Astrocyte of the hippocampus (primary cell): ENCODE measurements around the gene KIDINS220.

ENCODE experiments used
- DNase-seq: peaks from one replicate; pipeline ENCODE4 v3.0.0; 2011; ENCODE audit warnings: low read depth, low spot score

Gene KIDINS220

DNA sequence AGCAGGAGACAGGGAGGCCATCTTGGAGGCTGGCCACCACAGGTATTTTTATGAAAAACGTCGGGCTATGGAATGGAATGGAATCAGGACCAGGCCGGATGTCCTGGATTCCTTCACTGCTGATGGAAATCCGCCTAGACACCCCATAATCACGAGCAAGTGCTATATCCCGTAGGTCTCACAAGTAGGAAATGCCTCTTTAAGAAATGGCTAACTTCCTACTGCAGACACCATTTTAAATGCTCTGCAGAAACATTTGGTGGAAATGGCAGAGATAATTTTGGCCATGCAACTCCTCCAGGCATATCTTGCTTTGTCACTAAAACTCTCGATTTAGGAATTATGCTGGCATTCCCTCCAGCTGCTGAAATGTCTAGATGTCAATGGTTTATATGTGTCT lies 137.6 kb downstream of the KIDINS220 start:
- no peak for DNase-seq

DNA sequence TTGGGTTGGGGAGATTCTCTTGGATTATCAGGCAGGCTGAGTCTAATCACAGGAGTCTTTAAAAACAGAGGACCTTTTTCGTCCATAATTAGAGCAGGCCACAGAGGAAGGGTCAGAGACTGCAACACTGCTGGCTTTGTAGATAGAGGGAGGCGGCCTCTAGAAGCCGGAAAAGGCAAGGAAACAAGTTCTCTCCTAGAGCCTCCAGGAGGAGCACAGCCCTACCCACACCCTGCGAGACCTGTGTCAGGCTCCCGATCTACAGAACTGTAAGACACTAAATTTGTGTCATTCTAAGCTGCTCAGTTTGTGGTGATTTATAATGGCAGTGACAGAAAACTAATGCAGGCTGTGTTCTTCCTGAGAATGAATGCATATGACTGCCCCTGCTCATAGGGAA lies 140.2 kb downstream of the KIDINS220 start:
- no peak for DNase-seq

DNA sequence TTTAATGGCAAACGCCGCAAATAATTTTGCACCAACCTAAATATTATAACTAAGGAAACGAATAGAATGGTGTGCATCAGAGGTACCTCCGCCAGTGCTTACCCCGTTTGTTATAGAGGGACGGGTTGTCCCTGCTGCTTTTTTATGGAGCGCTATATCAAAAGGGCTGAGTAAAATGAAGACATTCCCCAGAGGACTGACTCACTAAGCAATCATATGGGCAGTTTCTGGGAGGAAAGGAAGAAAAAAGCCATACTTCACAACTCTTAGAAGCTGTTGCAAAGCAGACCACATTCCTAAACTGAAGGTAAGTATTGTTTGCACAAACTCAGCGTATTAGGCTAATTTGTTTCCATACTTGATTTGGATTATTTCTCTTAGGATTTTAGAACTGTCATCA lies 142.7 kb downstream of the KIDINS220 start:
- DNase-seq: peak; percentile 48

DNA sequence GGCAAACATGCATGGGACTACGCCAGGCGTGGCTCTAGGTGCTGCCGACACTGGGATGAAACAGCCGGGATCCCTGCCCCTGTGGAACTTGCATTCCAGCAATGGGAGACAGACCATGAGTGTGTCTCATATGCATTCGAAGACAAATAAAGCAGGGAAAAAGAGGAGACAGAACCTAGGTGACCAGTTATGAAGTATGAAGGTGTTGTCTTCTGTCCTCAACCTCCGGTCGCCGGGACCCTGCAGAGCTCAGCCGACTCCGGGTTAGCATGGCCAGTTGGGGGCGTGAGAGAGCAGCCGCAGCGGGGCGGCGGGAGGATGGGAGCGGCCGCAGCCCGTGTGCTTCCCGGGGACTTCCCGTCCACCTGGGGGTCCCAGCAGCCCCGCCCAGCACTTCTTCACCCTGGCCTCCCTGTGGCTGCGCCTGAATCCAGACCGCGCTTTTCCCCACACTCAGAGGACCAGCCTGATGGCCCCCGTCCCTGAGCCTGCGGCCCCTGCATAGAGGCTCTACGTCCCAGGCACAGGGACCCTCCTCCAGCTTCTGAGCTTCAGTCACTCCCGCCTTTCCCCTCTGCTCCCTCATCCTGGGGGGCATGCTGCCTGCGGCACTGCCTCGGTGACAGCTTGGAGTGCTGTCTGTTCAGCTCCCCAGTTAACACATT lies 144.1 kb downstream of the KIDINS220 start:
- peak; percentile 69 for DNase-seq

DNA sequence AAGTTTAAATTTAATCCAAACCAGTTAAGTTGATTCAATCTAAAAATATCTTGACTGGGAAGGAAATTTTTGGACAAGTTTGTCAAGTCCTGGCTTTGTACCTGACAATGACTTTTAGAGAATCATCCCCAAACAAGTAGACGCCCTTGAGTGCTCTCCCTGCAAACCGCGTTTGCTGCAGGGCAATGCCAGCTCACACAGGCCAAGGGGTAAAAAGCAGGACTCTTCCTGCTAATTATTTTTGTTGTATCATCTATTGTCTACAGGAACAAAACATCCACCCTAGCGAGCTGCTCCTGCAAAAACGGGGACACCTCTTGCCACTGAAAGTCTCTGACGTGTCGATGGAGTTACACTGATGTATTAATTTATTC lies 144.6 kb downstream of the KIDINS220 start:
- DNase-seq: no peak

DNA sequence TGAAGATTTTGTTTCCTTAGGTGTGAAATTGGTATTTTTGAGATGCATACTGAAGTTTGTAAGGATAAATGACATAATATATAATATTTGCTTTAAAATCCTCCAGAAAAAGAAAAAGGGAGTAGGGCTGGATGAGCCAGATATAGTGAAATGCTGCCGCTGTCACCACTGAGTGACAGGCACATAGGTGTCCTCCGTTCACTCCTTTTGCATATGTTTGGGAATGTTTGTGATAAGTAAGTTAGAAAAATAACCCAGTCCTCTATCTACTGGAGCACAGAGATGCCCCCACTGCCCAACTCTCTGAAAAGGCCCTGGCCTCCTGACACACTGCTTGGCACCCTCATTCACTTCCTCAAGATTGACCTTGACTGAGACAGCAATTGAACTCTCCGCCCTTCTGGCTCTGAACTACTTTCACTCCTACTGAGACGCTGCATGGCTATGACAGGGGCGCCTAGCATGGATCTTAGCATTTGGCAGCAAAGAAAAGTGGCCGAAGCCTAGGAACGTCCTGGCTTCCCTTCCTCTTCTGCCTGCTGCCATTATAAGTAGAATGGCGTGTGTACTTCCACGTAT lies 145.5 kb downstream of the KIDINS220 start:
- no peak for DNase-seq

DNA sequence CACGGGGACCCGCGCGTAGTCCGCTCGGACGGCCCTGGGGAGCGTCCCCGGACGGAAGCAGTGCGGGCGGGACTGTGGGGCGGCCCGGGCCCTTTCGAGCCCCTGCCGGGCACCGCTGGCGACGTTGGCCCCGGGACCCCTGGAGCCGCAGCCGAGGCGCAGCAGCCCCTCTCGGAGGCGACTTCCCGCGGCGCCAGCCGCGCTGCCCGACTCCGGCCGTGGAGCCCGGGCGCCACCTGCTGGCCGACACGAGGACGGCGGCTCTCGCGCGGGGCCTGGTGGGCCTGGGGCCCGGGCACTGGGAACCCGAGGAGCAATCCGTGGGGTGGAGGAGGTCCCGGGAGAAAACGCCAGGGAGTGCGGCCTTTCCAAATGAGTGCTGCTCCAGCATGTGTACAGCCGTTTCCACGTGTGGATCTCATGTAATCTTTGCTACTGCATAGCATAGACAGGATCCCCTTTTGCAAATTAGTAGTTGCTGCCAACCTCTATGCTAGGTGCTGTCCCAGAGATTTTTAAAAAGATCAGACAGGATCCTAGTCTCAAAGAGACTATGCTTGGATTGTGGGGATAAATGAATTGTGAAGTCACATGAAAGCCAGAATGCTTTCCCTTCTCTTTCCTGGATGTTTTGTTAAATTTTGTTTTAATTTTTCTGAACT lies 151.6 kb downstream of the KIDINS220 start:
- DNase-seq: peak; percentile 88

DNA sequence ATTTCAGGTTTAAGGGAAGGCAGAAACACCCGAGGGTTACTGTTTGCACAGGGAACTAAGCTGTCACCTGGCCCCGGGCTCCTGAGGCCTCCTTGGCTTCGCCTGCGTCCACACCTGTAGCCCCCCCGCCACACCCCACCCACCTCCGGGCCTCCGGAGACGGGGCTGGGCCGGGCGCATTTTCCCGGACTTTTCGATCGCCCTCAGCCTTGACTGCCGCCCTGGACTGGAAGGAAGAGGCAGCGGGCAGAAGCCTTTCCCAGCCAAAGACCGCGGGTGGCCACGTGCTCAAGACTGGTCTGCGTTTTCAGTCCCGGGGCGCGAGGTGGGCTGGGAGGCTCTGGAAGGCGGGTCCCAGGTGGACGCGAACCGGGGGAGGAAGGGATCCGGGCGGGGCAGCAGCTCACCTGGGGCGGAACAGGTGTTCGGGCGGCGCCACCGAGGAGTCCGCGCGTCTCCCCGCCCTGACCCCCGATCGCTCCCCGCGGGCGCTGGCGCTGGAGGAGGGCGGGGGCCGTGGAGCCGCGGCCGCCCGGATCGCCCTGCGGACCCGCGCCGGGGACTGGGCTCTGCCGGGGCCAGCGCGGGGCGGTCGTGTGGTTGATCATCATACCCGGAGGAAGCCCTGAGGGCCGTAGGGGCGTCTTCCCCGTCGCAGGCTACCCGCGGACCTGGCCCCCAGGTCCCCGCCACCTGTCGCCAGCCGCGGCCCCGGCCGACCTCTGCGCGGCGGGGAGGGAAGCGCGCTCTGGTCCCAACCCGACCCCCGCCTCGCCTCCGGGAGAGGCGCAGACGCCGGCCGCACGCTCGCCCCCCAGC lies 152.3 kb downstream of the KIDINS220 start:
- peak; percentile 80 for DNase-seq

DNA sequence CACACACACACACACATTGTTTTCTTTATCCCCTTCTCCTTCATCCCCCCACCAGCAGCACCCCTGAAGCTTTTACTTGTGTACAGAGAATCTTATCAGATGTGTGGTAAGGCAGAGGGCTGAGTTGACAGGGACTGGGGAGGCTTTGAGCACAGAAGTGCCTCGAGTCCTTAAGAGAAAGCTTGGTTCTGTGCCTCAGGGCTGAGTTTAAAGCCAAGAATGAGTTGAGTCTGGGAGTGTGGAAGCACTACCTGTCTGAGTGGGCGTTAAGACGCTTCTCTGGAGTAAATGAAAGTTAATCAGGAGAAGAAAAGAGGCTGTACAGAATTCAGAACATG lies 152.9 kb downstream of the KIDINS220 start:
- peak; percentile 61 for DNase-seq

DNA sequence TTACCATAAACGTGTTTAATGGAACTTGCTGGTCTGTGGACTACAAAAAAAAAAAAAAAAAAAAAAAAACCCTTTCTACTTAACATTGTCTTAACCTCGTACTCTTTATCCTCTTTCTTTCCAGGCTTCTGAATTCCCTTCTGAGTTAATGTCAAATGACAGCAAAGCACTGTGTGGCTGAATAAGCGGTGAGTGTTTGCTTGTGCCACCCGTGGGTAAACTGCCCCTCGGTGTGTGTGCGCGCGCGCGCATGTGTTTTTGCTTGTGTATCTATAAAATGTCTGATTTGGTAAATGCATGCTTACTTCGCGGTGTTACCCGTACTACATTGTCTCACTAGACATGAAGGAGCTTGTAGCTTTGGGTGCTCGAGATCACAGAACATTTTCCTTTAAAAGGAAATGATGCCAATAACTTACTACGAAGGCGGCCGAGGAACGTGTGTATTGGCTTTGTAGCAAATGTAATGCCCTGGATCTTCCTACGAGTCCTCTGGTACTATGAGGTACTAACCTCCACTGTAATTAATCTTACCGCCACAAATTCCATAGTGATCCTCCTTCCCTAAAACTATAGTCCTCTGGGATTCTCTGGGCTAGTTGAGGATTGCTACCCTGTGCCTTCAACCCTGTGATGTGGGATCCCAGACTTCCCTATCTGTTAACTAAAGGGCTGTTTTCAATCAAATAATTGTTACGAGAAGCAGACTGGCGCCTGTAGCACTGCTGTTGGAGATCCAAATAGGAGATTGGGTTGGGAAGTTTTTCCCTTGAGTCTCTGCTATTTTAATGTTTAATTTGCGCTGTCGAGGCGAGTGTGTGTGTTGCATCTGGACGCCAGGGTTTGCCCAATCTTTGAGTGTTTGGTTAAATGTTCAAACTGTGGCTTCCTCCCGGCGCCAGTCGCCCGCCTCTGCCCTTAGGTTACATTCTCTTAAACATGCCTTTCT lies 154.4 kb downstream of the KIDINS220 start:
- DNase-seq: peak; percentile 66

DNA sequence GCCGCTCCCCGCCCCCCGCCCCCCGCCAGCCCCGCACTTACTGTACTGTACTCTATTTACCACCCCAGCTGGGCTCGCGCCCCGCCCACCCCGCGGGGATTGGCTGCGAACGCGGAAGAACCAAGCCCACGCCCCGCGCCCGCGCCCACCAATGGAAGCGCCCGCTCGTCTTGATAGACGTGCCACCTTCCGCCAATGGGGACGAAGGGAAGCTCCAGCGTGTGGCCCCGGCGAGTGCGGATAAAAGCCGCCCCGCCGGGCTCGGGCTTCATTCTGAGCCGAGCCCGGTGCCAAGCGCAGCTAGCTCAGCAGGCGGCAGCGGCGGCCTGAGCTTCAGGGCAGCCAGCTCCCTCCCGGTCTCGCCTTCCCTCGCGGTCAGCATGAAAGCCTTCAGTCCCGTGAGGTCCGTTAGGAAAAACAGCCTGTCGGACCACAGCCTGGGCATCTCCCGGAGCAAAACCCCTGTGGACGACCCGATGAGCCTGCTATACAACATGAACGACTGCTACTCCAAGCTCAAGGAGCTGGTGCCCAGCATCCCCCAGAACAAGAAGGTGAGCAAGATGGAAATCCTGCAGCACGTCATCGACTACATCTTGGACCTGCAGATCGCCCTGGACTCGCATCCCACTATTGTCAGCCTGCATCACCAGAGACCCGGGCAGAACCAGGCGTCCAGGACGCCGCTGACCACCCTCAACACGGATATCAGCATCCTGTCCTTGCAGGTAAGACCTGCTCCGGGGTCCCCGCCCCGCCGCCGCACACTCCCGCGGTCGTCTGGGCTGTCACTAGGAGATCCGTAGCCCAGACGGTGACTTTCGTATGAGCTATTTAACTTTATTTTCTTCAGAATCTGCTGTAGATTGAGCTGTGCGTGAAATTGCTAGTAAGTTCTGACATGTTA lies 155.4 kb downstream of the KIDINS220 start, which contains the start of gene ID2:
Gene ID2 (plus strand): TSS at position 271 of the 907 bp plus-strand sequence. CDS start 110 bp downstream, at position 381.
- peak; percentile 100 for DNase-seq

DNA sequence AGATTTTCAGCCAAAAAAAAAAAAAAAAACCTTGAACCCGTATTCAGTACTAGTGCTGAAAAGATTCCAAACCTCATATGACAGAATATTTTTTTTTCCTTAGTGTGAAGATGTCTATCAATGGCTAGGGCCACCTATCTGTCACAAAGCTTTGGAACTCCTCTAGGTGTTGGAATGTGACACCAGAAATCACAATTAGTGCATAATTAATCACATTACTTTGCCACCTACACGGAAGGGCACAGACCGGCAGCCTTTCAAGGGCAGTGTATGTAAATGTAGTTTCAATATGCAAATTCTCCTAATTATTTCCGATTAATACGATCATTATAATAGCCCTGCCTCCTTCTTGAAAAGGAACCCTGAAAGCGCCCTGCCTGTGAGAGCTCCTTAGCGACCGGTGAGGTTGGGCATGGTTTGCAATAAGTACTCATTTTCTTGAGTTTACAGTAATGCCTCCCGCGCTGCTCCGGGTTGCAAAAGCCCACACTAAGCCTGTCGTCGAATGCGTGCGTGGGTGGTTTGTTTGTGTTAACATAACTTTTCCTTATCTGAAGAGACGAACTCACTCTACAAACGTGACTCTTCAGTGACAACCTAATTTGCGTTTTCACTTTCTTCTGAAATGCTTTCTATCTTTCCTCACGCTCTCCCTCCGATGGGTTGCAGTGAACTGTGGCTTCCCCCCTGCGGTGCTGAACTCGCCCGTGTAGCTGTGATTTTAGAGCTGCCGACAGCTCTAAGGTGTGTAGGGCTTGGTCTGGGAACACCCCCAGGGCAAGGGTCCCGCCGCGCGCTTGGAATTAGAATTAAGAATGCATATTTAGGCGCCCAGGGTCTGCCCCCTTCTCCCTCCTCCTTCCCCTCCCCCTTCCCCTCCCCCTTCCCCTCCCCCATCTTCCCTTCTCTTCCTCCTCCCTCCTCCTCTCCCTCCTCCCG lies 156.3 kb downstream of the KIDINS220 start:
- DNase-seq: peak; percentile 81

DNA sequence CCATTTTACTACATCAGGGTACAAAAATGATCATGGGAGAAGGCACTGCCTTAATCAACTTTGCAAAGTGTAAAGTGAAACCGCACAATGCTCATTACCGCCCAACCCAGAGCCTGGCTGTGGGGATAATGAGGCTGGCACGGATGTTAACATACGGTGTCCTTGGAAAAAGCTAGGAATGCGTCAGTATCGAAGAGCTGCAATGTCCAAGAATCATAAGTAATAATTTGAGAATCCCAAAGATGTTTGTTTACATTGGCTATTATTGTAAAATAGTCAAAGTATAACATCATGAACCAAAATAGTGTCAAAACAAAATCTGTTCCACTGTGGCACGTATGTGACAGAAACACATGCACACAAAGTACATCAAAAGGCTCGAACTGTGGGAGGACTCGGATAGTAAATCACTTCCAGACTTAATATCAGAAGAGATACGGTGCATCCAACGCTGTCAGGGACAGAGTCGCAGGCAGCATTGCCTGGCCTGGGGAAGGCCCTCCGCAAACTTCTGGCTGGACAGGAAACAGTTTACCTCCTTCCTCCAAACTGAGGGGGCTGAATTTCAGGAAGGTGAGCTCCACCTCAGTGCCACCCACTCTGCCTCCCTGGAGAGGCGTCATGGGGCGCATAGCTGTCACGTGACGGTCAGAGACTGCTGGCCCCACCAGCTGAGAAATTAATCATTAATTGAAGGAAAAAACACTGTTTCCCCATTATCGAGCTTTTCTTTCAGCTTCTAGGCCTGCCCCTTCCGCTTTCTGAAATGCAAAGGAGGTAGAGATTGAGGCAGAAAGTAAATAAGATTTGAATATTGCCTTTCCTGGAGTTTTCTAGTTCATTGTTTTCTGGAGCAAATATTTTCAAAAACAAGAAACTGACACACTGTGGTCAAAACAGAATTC lies 157.3 kb downstream of the KIDINS220 start:
- DNase-seq: peak; percentile 71

DNA sequence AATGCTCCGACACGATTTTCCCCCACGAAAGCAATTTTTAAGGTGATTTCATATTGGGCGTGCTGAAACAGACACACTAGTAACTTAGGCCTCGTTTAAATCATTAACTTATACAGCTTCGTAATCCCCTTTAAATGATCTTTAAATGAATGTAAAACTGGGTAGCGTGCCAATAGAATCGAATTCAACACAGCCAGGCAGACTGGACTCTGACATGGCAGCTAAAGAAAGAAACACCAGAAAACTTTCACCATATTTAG lies 157.9 kb downstream of the KIDINS220 start:
- no peak for DNase-seq
